PFSK-1 (cell line): ENCODE measurements around the gene HEG1.

ENCODE experiments used
- FOXP2 ChIP-seq: optimal IDR thresholded peaks from 2 replicates; pipeline ENCODE3; 2011; ENCODE audit warnings: borderline replicate concordance, control low read depth, inconsistent platforms; ENCODE audit not compliant: insufficient read depth; ENCODE audit errors: extremely low read length, extremely low read depth
- POLR2AphosphoS5 ChIP-seq: IDR thresholded peaks from 2 replicates; pipeline ENCODE4 v1.6.1; 2012; ENCODE audit warnings: low read depth, mild to moderate bottlenecking, control low read depth, low read length, moderate library complexity
- REST ChIP-seq, 2 experiments: IDR thresholded peaks; 2 replicates each; pipeline versions ENCODE4 v1.6.1 to v1.8.0; 2011 to 2012; ENCODE audit warnings: low read depth in 2 of 2, low read length in 2 of 2, control low read depth in 1 of 2, inconsistent platforms in 1 of 2, mild to moderate bottlenecking in 1 of 2, moderate library complexity in 1 of 2; ENCODE audit not compliant: insufficient read depth in 1 of 2
- SIN3A ChIP-seq: IDR thresholded peaks from 2 replicates; pipeline ENCODE4 v1.6.1; 2012; ENCODE audit warnings: mild to moderate bottlenecking, low read length, moderate library complexity, borderline replicate concordance; ENCODE audit not compliant: insufficient read depth
- TAF1 ChIP-seq: IDR thresholded peaks from 2 replicates; pipeline ENCODE4 v1.6.1; 2012; ENCODE audit warnings: low read length, control low read depth, borderline replicate concordance; ENCODE audit not compliant: insufficient read depth

The HEG1 gene

DNA sequence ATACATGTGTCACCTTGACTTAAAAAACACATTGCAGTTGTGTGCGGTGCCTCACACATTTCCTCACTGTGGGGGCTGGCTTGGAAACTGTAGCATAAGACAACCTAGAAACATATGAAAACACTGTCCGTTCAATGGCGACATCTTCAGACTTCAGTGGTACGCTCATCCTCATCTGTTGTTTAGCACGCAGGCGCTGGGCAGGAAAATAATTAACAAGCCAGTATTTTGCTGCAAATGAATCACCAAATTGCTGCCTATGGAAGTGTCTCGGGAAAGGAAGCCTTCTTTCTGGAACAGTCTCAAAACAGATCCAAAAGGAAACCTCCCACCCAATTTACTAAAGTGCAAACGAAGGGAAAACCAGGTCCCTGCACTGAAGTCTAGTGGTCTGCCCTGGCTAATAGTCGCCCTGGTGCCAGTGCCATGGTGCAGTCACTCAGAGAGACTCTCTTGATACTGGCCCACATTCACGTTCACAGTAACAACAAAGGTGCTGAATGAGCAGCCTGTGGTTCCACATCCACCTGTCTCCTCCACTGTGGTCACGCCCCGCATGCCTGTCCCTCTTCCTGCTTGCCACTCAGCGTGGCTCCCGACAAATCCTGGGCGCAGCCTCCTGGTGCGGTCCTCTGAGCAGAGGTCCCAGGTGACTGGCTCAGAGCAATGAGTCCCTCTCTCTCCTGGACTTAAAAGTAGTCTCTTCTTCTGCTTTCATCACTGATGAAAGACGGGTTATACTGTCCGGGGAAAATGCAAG, 85.7 kb downstream of the HEG1 start:
- TF ChIP-seq FOXP2: no peak
- TF ChIP-seq REST (IDR thresholded peaks at IDR 0.05; ENCODE audit: insufficient read depth in 1 of 2, low read depth in 2 of 2, low read length in 2 of 2): no peak
- no peak for TF ChIP-seq SIN3A
- TF ChIP-seq TAF1: no peak
- TF ChIP-seq POLR2AphosphoS5: no peak

DNA sequence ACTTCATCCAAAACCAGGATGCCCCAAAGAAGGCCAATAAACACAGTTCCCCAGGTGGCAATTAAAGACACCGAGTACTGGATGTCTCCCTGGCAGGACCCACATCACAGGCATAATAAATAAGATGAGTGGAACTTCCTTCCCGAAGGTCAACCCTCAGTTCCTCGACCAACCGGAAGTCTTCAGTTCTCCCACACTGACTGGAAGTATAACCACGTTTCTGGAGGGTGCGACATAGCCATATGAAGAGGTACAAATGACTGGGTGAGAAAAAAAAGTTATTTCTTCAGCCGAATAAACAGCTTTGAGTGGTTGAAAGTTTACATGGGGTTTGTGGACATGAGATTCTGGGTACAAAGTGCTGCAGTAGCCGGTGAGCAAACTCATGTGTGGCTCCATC, 86.6 kb downstream of the HEG1 start:
- TF ChIP-seq TAF1: no peak
- no peak for TF ChIP-seq REST (IDR thresholded peaks at IDR 0.05; ENCODE audit: insufficient read depth in 1 of 2, low read depth in 2 of 2, low read length in 2 of 2)
- no peak for TF ChIP-seq POLR2AphosphoS5
- no peak for TF ChIP-seq FOXP2
- TF ChIP-seq SIN3A: no peak

- no peak for TF ChIP-seq TAF1
- no peak for TF ChIP-seq FOXP2
- no peak for TF ChIP-seq SIN3A
- TF ChIP-seq REST (IDR thresholded peaks at IDR 0.05; ENCODE audit: insufficient read depth in 1 of 2, low read depth in 2 of 2, low read length in 2 of 2): no peak
- TF ChIP-seq POLR2AphosphoS5: no peak
Measured at GRCh38 chr3:124967964-124968363, 87.8 kb downstream of the HEG1 start.

- TF ChIP-seq FOXP2 (no peak), POLR2AphosphoS5 (no peak), TAF1 (no peak), REST (IDR thresholded peaks at IDR 0.05; ENCODE audit: insufficient read depth in 1 of 2, low read depth in 2 of 2, low read length in 2 of 2) (no peak), SIN3A (no peak)
Measured at GRCh38 chr3:124966521-124967445, 89.0 kb downstream of the HEG1 start.
